WTC11 (cell line): Measurements from ENCODE around the gene VGLL3. TPM values are rescaled to one million over a fixed set of nuclear protein-coding genes. Genes with fewer than 3 reads are reported as not detected.

Experiments
- ATAC-seq: fragments of 200-7000 bp; cut with Tn5 transposase; 2 replicates; pipeline ENCODE4 v1.10.0; 2021; ENCODE audit warnings: mild to moderate bottlenecking, moderate library complexity
- CTCF ChIA-PET: fragments of 300-600 bp; sonication (Branson Sonifier 250); formaldehyde crosslinking; loops from one replicate; lab custom pipeline; 2021; ENCODE audit warnings: antibody characterized with exemption; lab: Charles Lee
- POLR2A ChIA-PET: fragments of 350-600 bp; sonication (Branson Sonifier 250); formaldehyde crosslinking; loops from one replicate; lab custom pipeline; 2021; ENCODE audit warnings: antibody characterized with exemption; lab: Charles Lee
- DNase-seq: peaks from one replicate; pipeline ENCODE4 v3.0.0; 2021; ENCODE audit warnings: low spot score
- H3K27ac Mint-ChIP-seq: 2 replicates; pipeline ENCODE4 v1.8.0; 2021; ENCODE audit warnings: mixed read lengths
- H3K27me3 Mint-ChIP-seq: 2 replicates; pipeline ENCODE4 v1.8.0; 2021; ENCODE audit warnings: low read depth, mild to moderate bottlenecking, moderate library complexity, mixed read lengths
- H3K36me3 Mint-ChIP-seq: 2 replicates; pipeline ENCODE4 v1.8.0; 2021; ENCODE audit warnings: mixed read lengths
- H3K4me1 Mint-ChIP-seq: 2 replicates; pipeline ENCODE4 v1.8.0; 2022; ENCODE audit warnings: mixed read lengths
- H3K4me3 Mint-ChIP-seq: 2 replicates; pipeline ENCODE4 v1.8.0; 2021; ENCODE audit warnings: mild to moderate bottlenecking, moderate library complexity, mixed read lengths
- H3K9me3 Mint-ChIP-seq: 2 replicates; pipeline ENCODE4 v1.8.0; 2021; ENCODE audit warnings: mixed read lengths
- CREB1 ChIP-seq: sonication (generic); formaldehyde crosslinking; IDR thresholded peaks from 2 replicates; pipeline ENCODE4 v1.8.0; 2023; ENCODE audit warnings: mild to moderate bottlenecking, missing genetic modification reagents
- ELF4 ChIP-seq: sonication (generic); formaldehyde crosslinking; IDR thresholded peaks from 2 replicates; pipeline ENCODE4 v1.8.1; 2022; ENCODE audit warnings: low read depth, mild to moderate bottlenecking, moderate library complexity, missing genetic modification reagents
- ESRRA ChIP-seq: sonication (generic); formaldehyde crosslinking; IDR thresholded peaks from 2 replicates; pipeline ENCODE4 v1.8.1; 2022; ENCODE audit warnings: mild to moderate bottlenecking, missing genetic modification reagents, borderline replicate concordance
- GRHL2 ChIP-seq: fragments of 250-450 bp; sonication (Bioruptor Pico); IDR thresholded peaks from 2 replicates; pipeline ENCODE4 v1.8.0; 2022; ENCODE audit warnings: mild to moderate bottlenecking, moderate library complexity; ENCODE audit not compliant: insufficient replicate concordance, severe bottlenecking
- HMGA2 ChIP-seq: fragments of 250-450 bp; sonication (Bioruptor Pico); IDR thresholded peaks from 2 replicates; pipeline ENCODE4 v1.4.0; 2021; ENCODE audit warnings: mild to moderate bottlenecking, moderate library complexity
- IRF2 ChIP-seq: sonication (generic); formaldehyde crosslinking; IDR thresholded peaks from 2 replicates; pipeline ENCODE4 v1.8.0; 2022; ENCODE audit warnings: low read depth, missing genetic modification reagents, borderline replicate concordance
- JAZF1 ChIP-seq: fragments of 250-450 bp; sonication (Bioruptor Pico); IDR thresholded peaks from 2 replicates; pipeline ENCODE4 v1.9.0; 2021; ENCODE audit warnings: moderate library complexity, mild to moderate bottlenecking, inconsistent platforms
- MYBL2 ChIP-seq: sonication (generic); formaldehyde crosslinking; IDR thresholded peaks from 2 replicates; pipeline ENCODE4 v1.8.1; 2023; ENCODE audit warnings: mild to moderate bottlenecking, moderate library complexity, missing genetic modification reagents
- NFATC4 ChIP-seq: fragments of 250-450 bp; sonication (Bioruptor Pico); IDR thresholded peaks from 2 replicates; pipeline ENCODE4 v1.9.0; 2021; ENCODE audit warnings: mild to moderate bottlenecking
- NFYB ChIP-seq: sonication (generic); formaldehyde crosslinking; conservative IDR thresholded peaks from 2 replicates; pipeline ENCODE4 v1.8.0; 2022; ENCODE audit warnings: low read depth, missing genetic modification reagents
- SOX15 ChIP-seq: fragments of 250-450 bp; sonication (Bioruptor Pico); IDR thresholded peaks from 2 replicates; pipeline ENCODE4 v1.9.0; 2021; ENCODE audit warnings: mild to moderate bottlenecking
- STAT6 ChIP-seq: sonication (generic); formaldehyde crosslinking; conservative IDR thresholded peaks from 2 replicates; pipeline ENCODE4 v1.8.1; 2023; ENCODE audit warnings: mild to moderate bottlenecking, low read depth, missing genetic modification reagents, moderate library complexity
- TEAD4 ChIP-seq: sonication (generic); formaldehyde crosslinking; IDR thresholded peaks from 2 replicates; pipeline ENCODE4 v1.8.0; 2022; ENCODE audit warnings: mild to moderate bottlenecking, missing genetic modification reagents
- USF1 ChIP-seq: sonication (generic); formaldehyde crosslinking; IDR thresholded peaks from 2 replicates; pipeline ENCODE4 v1.8.0; 2022; ENCODE audit warnings: mild to moderate bottlenecking, missing genetic modification reagents
- ZMAT4 ChIP-seq: fragments of 250-450 bp; sonication (Bioruptor Pico); IDR thresholded peaks from 2 replicates; pipeline ENCODE4 v1.9.0; 2021; ENCODE audit warnings: mild to moderate bottlenecking
- ZNF317 ChIP-seq: sonication (generic); formaldehyde crosslinking; IDR thresholded peaks from 2 replicates; pipeline ENCODE4 v1.8.1; 2023; ENCODE audit warnings: low read depth, mild to moderate bottlenecking, moderate library complexity, missing genetic modification reagents, borderline replicate concordance
- ZNF396 ChIP-seq: fragments of 250-450 bp; sonication (Bioruptor Pico); IDR thresholded peaks from 2 replicates; pipeline ENCODE4 v1.8.0; 2021; ENCODE audit warnings: mild to moderate bottlenecking, moderate library complexity, borderline replicate concordance
- ZNF512 ChIP-seq: sonication (generic); formaldehyde crosslinking; IDR thresholded peaks from 2 replicates; pipeline ENCODE4 v1.8.1; 2022; ENCODE audit warnings: missing genetic modification reagents, borderline replicate concordance
- ZNF532 ChIP-seq: fragments of 250-450 bp; sonication (Bioruptor Pico); IDR thresholded peaks from 2 replicates; pipeline ENCODE4 v1.9.0; 2021; ENCODE audit warnings: mild to moderate bottlenecking, borderline replicate concordance
- ZSCAN18 ChIP-seq: fragments of 250-450 bp; sonication (Bioruptor Pico); IDR thresholded peaks from 2 replicates; pipeline ENCODE4 v2.1.2; 2022; ENCODE audit warnings: mild to moderate bottlenecking, moderate library complexity
- total RNA-seq: library from RNA; stranded (reverse); gene quantifications from 3 replicates; pipeline ENCODE4 v1.2.3, GENCODE V29; 2021

The VGLL3 gene
- total RNA-seq, 1 experiment from 2014 or later = 10.4 TPM

- no peak for TF ChIP-seq STAT6 (CRISPR knock-in tag)
Observed at GRCh38 chr3:86988235-86988634, 2.7 kb downstream of the VGLL3 start (continued).

- Mint-ChIP-seq H3K4me3 (no peak overlapping the region), H3K27ac (no peak overlapping the region), H3K4me1 (peaks cover 12% of the 10 kb centered on the region), H3K9me3 (no peaks in the 10 kb centered on the region), H3K27me3 (peaks cover 20% of the 10 kb centered on the region), H3K36me3 (no peaks in the 10 kb centered on the region)
- TF ChIP-seq TEAD4 (CRISPR knock-in tag) = no peak
- TF ChIP-seq USF1 (CRISPR knock-in tag) = no peak
- TF ChIP-seq ZNF396 (CRISPR knock-in tag) = no peak
- no peak for TF ChIP-seq ZSCAN18
- no peak for TF ChIP-seq NFATC4 (CRISPR knock-in tag)
- no peak for TF ChIP-seq HMGA2 (CRISPR knock-in tag)
- TF ChIP-seq MYBL2 (CRISPR knock-in tag) = no peak
- no peak for TF ChIP-seq GRHL2 (CRISPR knock-in tag)
- no peak for TF ChIP-seq ZNF317 (CRISPR knock-in tag)
- TF ChIP-seq IRF2 (CRISPR knock-in tag) = no peak
- TF ChIP-seq NFYB = no peak
- no peak for TF ChIP-seq ZMAT4
- TF ChIP-seq CREB1 = no peak
- TF ChIP-seq ESRRA (CRISPR knock-in tag) = no peak
- no peak for TF ChIP-seq ZNF512 (CRISPR knock-in tag)
- no peak for TF ChIP-seq SOX15
- TF ChIP-seq JAZF1 = no peak
- no peak for TF ChIP-seq ZNF532 (CRISPR knock-in tag)
- TF ChIP-seq ELF4 = no peak
- POLR2A ChIA-PET = no interaction called here
- ATAC-seq (no peak), DNase-seq (no peak)
- CTCF ChIA-PET = no interaction called here
Observed at GRCh38 chr3:86987421-86987715, 3.6 kb downstream of the VGLL3 start.
